Cerebellar cortex (tissue), 1 donor: Measurements from ENCODE around the gene MTMR1.

Source experiments
- DNase-seq: peaks from one replicate; pipeline ENCODE4 v3.0.0-alpha.2; 2015; ENCODE audit warnings: low spot score

Gene MTMR1

GRCh38 chrX:150697641-150698040, 4.4 kb downstream of the MTMR1 start:
- DNase-seq, result no peak

GRCh38 chrX:150698981-150699380, 5.8 kb downstream of the MTMR1 start:
- DNase-seq, result no peak

GRCh38 chrX:150700107-150700506, 6.9 kb downstream of the MTMR1 start:
- peak; percentile 42 for DNase-seq

GRCh38 chrX:150701377-150701776, 8.2 kb downstream of the MTMR1 start:
- DNase-seq, result no peak

- no peak for DNase-seq
These were observed 9.9 kb downstream of the MTMR1 start for GRCh38 chrX:150702966-150703694.

GRCh38 chrX:150703695-150703974, 10.4 kb downstream of the MTMR1 start:
- no peak for DNase-seq

- DNase-seq, result no peak
These were observed 10.9 kb downstream of the MTMR1 start for GRCh38 chrX:150704030-150704613.

- DNase-seq, result no peak
These were observed 19.4 kb downstream of the MTMR1 start for GRCh38 chrX:150712619-150713018.

- no peak for DNase-seq
These were observed 22.0 kb downstream of the MTMR1 start for GRCh38 chrX:150715184-150715583.

- DNase-seq, result no peak
These were observed 26.4 kb downstream of the MTMR1 start for GRCh38 chrX:150719621-150720020.

- DNase-seq, result no peak
These were observed 36.8 kb downstream of the MTMR1 start for GRCh38 chrX:150729956-150730355.

- no peak for DNase-seq
These were observed 37.5 kb downstream of the MTMR1 start for GRCh38 chrX:150730719-150731118.

- DNase-seq, result no peak
These were observed 38.6 kb downstream of the MTMR1 start for GRCh38 chrX:150731795-150732194.

- no peak for DNase-seq
These were observed 43.3 kb downstream of the MTMR1 start for GRCh38 chrX:150736475-150736874.

GRCh38 chrX:150752124-150752523, 58.9 kb downstream of the MTMR1 start:
- DNase-seq, result no peak

- DNase-seq, result no peak
These were observed 60.2 kb downstream of the MTMR1 start for GRCh38 chrX:150753357-150753756.

GRCh38 chrX:150753968-150754367, 60.8 kb downstream of the MTMR1 start:
- no peak for DNase-seq

GRCh38 chrX:150757371-150757770, 64.2 kb downstream of the MTMR1 start:
- DNase-seq, result no peak

- DNase-seq, result no peak
These were observed 66.6 kb downstream of the MTMR1 start for GRCh38 chrX:150759568-150760416.

GRCh38 chrX:150761176-150761818, 68.1 kb downstream of the MTMR1 start:
- DNase-seq, result no peak

GRCh38 chrX:150761819-150762216, 68.6 kb downstream of the MTMR1 start:
- no peak for DNase-seq

GRCh38 chrX:150762258-150763165, 69.3 kb downstream of the MTMR1 start:
- peak; percentile 4 for DNase-seq
